Cardiac atrium fibroblast (primary cell): ENCODE data around the gene GNGT2. TPM values are rescaled to one million over a fixed set of nuclear protein-coding genes. Genes with fewer than 3 reads are reported as not detected.

Experiments
- total RNA-seq: library from RNA; depleted of rRNA; stranded (reverse); fragments of >200 nt; gene quantifications from 2 replicates; pipeline ENCODE4 v1.2.3, GENCODE V29; 2015

GNGT2 gene
- total RNA-seq, result not detected in 2 replicates

DNA sequence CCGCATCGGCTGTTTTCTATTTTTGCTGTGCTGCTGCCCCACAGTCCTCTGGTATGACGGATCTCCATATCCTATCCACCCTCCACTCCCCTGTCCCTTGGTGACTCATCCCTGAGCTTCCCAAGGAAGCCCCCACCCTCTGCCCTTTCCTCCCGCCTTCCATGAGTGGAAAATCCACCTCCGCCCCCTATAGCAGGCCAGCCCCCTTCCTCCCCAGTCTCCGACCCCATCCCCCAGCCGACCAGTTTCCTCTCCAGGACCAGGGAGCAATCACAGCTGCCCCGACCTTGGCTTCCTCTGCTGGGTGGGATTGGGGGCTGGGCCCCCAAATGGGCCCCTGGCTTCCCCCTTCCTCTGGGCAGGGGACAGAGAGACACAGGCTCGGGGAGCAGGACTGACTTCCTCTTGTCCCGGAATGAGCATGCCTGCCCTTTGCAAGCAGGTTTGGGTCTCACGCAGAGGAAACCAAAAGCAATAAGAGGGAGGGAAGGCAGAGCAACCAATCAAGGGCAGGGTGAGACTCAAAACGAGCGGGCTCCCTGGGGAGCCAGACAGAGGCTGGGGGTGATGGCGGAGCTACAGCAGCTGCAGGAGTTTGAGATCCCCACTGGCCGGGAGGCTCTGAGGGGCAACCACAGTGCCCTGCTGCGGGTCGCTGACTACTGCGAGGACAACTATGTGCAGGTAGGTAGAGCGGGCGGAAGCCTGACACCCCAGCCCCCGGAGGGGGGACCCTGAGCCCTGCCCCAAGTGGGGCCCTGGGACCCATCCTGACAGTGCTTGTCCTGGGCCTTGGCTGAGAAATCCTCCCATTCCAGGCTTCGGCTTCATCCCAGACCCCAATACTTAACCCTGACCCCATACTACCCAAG is at the start of gene GNGT2, which contains the start of gene ABI3:
TSS of gene GNGT2 (minus strand) at position 417 of the 872 bp plus-strand sequence. CDS start 3,152 bp downstream, outside the sequence.
TSS of gene ABI3 (plus strand) at position 550 of the 872 bp plus-strand sequence. CDS start at position 568, 18 bp downstream.

DNA sequence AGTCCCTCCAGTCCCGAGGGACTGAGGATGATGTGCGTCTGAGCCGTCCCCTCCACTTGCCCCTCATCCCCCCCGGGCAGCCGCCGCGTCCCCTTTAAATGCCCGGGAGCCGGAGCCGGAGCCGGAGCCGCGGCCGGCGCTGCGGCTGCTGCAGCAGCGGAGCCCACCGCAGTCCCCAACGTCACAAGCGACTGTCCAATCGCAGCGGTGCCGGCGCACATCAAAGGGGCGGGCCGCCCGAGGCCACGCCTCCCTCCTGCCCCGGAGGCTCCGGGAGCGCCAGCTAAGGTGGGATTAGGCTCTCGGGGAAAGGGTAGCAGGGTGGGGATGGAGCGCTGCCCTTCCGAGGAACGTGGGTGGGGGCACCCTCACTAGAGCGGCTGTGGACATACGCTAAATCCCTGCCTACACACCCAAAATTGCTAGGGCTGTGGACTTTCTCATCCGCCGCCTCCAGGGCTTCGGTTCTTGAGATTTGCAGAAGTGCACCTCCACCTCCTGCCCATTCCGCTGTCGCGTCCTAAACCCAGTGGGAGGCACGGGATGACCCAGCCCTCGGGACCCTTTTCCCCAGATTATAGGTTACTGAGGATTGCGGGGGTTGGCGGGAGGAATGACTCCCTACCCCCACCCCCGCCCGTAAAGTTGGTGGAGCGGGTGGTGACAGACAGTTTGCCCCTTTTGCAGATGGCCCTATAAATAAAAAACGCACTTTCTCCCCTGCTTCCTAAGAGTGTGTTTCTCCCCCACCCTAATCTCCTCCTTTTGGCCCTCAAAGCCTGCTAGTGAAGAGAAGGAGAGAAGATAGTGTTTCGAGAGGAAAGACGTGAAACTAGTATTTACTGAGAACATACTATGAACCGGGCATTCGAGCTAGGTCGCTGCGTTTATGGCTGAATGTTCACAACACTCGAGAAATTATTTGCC is 20.5 kb upstream of the GNGT2 start, which contains the start of gene PHOSPHO1:
TSS of gene PHOSPHO1 (minus strand) at position 152 of the 927 bp plus-strand sequence. CDS start 4,096 bp downstream, outside the sequence.

Other genes with a start within 250 kb of the GNGT2 start
- gene GIP, start 242.0 kb downstream of the GNGT2 start, total RNA-seq, result not detected in 2 replicates
- under 0.01 and 0.32 TPM in 2 replicates for gene IGF2BP1, start 213.2 kb downstream of the GNGT2 start, total RNA-seq
- not detected in 2 replicates for gene B4GALNT2, start 77.8 kb downstream of the GNGT2 start, total RNA-seq
- 0.36 and 0.49 TPM in 2 replicates for gene ABI3, start 133 bp upstream of the GNGT2 start, total RNA-seq
- not detected in 2 replicates for gene PHOSPHO1, start 20.2 kb upstream of the GNGT2 start, total RNA-seq
- 26.2 and 26.4 TPM in 2 replicates for gene ZNF652, start 151.7 kb upstream of the GNGT2 start, total RNA-seq
- 92.8 and 98.2 TPM in 2 replicates for gene PHB1, start 204.3 kb upstream of the GNGT2 start, total RNA-seq